LNCaP clone FGC (cell line): ENCODE measurements around the gene OSBPL5.

ENCODE experiments used
- DNase-seq: peaks from one replicate; pipeline ENCODE4 v3.0.0-alpha.2; 2011; ENCODE audit warnings: low read depth
- H3K4me3 ChIP-seq: 2 replicates; pipeline ENCODE4 v1.5.1; 2011; ENCODE audit warnings: mild to moderate bottlenecking, low read depth, low read length, control low read depth
- CTCF ChIP-seq: IDR thresholded peaks from 2 replicates; pipeline ENCODE4 v1.5.1; 2012; ENCODE audit warnings: mild to moderate bottlenecking; ENCODE audit not compliant: control insufficient read depth, insufficient read depth; ENCODE audit errors: extremely low read depth

Gene OSBPL5

GRCh38 chr11:3111919-3112690 is 53.0 kb downstream of the OSBPL5 start:
- TF ChIP-seq CTCF, result no peak
- H3K4me3 ChIP-seq, result no peak overlapping the region
- no peak for DNase-seq

GRCh38 chr11:3111466-3111865 is 53.6 kb downstream of the OSBPL5 start:
- DNase-seq, result no peak
- no peak overlapping the region for H3K4me3 ChIP-seq
- no peak for TF ChIP-seq CTCF

GRCh38 chr11:3109921-3110706 is 55.0 kb downstream of the OSBPL5 start:
- peak; percentile 53 for TF ChIP-seq CTCF
- H3K4me3 ChIP-seq, result no peak overlapping the region
- no peak for DNase-seq

GRCh38 chr11:3109434-3109833 is 55.7 kb downstream of the OSBPL5 start:
- no peak overlapping the region for H3K4me3 ChIP-seq
- no peak for DNase-seq
- TF ChIP-seq CTCF, result no peak

- no peak for DNase-seq
- no peak overlapping the region for H3K4me3 ChIP-seq
- no peak for TF ChIP-seq CTCF
These were observed 56.9 kb downstream of the OSBPL5 start for GRCh38 chr11:3108183-3108721.

GRCh38 chr11:3107608-3108182 is 57.4 kb downstream of the OSBPL5 start:
- TF ChIP-seq CTCF, result no peak
- no peak for DNase-seq
- H3K4me3 ChIP-seq, result no peak overlapping the region
